SK-N-SH (cell line): ENCODE data around the gene MPC1. TPM values are rescaled to one million over a fixed set of nuclear protein-coding genes. Genes with fewer than 3 reads are reported as not detected.

Source experiments
- CTCF ChIA-PET: fragments of 300-600, 350-600 bp; formaldehyde crosslinking; extraction: SDS; loops from one replicate; lab custom pipeline; 2021; lab: Yijun Ruan, JAX
- POLR2A ChIA-PET: fragments of 350-600 bp; sonication (Branson Sonifier 250); formaldehyde crosslinking; extraction: SDS; loops from one replicate; lab custom pipeline; 2020; ENCODE audit warnings: antibody characterized with exemption, inconsistent platforms; lab: Yijun Ruan, JAX
- DNase-seq: peaks from one replicate; pipeline ENCODE4 v3.0.0; 2012
- H2AFZ ChIP-seq: fragments of 200-600 bp; sonication (generic); 2 replicates; pipeline ENCODE4 v1.8.1; 2016; ENCODE audit warnings: antibody characterized with exemption, mild to moderate bottlenecking, low read depth
- H3F3A ChIP-seq: fragments of 200-600 bp; sonication (generic); replicated peaks from 2 replicates; pipeline ENCODE3; 2016; ENCODE audit warnings: antibody characterized with exemption, mild to moderate bottlenecking; ENCODE audit not compliant: insufficient read depth
- H3K27ac ChIP-seq, 2 experiments: fragments of 200-500 bp in 1 of 2; fragments of 200-600 bp in 1 of 2; sonication (Bioruptor generic) in 1 of 2; sonication (generic), shearing (Covaris generic) in 1 of 2; 2 replicates each; pipeline versions ENCODE4 v1.5.1 to v1.6.1; 2014 to 2016; ENCODE audit warnings: low read depth in 2 of 2, inconsistent platforms in 1 of 2, low read length in 1 of 2, mild to moderate bottlenecking in 1 of 2, mixed read lengths in 1 of 2
- H3K27me3 ChIP-seq: fragments of 200-600 bp; sonication (generic), shearing (Covaris generic); 2 replicates; pipeline ENCODE4 v1.6.1; 2016; ENCODE audit warnings: mixed run types; ENCODE audit not compliant: insufficient read depth
- H3K36me3 ChIP-seq, 2 experiments: fragments of 200-500 bp in 1 of 2; fragments of 200-600 bp in 1 of 2; sonication (Bioruptor generic) in 1 of 2; sonication (generic) in 1 of 2; replicated peaks in 1 of 2; 2 replicates each; pipeline versions ENCODE3 to v1.5.1; 2014 to 2016; ENCODE audit warnings: low read length in 1 of 2, mild to moderate bottlenecking in 1 of 2; ENCODE audit not compliant: insufficient read depth in 2 of 2, control insufficient read depth in 1 of 2
- H3K4me1 ChIP-seq, 2 experiments: fragments of 200-500 bp in 1 of 2; fragments of 200-600 bp in 1 of 2; sonication (Bioruptor generic) in 1 of 2; sonication (generic), shearing (Covaris generic) in 1 of 2; 2 replicates each; pipeline versions ENCODE4 v1.5.1 to v1.6.1; 2014 to 2016; ENCODE audit warnings: low read depth in 1 of 2, low read length in 1 of 2, mixed run types in 1 of 2; ENCODE audit not compliant: insufficient read depth in 2 of 2, control insufficient read depth in 1 of 2
- H3K4me2 ChIP-seq: fragments of 200-600 bp; sonication (generic), shearing (Covaris generic); 2 replicates; pipeline ENCODE4 v1.6.1; 2017; ENCODE audit warnings: mixed run types
- H3K4me3 ChIP-seq, 2 experiments: fragments of 200-500 bp in 1 of 2; fragments of 200-600 bp in 1 of 2; sonication (Bioruptor generic) in 1 of 2; sonication (generic), shearing (Covaris generic) in 1 of 2; 2 replicates each; pipeline versions ENCODE4 v1.5.1 to v1.8.1; 2014 to 2016; ENCODE audit warnings: low read depth in 2 of 2, inconsistent platforms in 1 of 2, low read length in 1 of 2, mild to moderate bottlenecking in 1 of 2, mixed read lengths in 1 of 2, moderate library complexity in 1 of 2
- H3K79me2 ChIP-seq: fragments of 200-600 bp; sonication (generic); 2 replicates; pipeline ENCODE4 v1.8.1; 2017; ENCODE audit warnings: mild to moderate bottlenecking; ENCODE audit not compliant: insufficient read depth
- H3K9ac ChIP-seq: fragments of 200-600 bp; sonication (generic); 2 replicates; pipeline ENCODE4 v1.6.1; 2017; ENCODE audit warnings: mixed run types
- H3K9me2 ChIP-seq: fragments of 200-600 bp; sonication (generic); 2 replicates; pipeline ENCODE4 v1.6.1; 2017; ENCODE audit warnings: mixed run types
- H3K9me3 ChIP-seq: fragments of 200-600 bp; sonication (generic); 2 replicates; pipeline ENCODE4 v1.6.1; 2017; ENCODE audit warnings: mixed run types, mild to moderate bottlenecking, moderate library complexity
- H4K20me1 ChIP-seq: fragments of 200-600 bp; sonication (generic); 2 replicates; pipeline ENCODE4 v1.6.1; 2017; ENCODE audit warnings: mild to moderate bottlenecking, mixed run types; ENCODE audit not compliant: insufficient read depth
- FOXJ3 ChIP-seq: sonication (generic); formaldehyde crosslinking; IDR thresholded peaks from 2 replicates; pipeline ENCODE4 v1.5.1; 2020; ENCODE audit warnings: mild to moderate bottlenecking, missing genetic modification reagents
- GABPA ChIP-seq: IDR thresholded peaks from 2 replicates; pipeline ENCODE4 v1.4.0; 2012; ENCODE audit warnings: low read depth, mild to moderate bottlenecking
- GATA2 ChIP-seq: sonication (generic); formaldehyde crosslinking; IDR thresholded peaks from 2 replicates; pipeline ENCODE4 v1.5.0; 2020; ENCODE audit warnings: mild to moderate bottlenecking, missing genetic modification reagents
- IRF3 ChIP-seq: fragments of 150-350 bp; IDR thresholded peaks from 2 replicates; pipeline ENCODE4 v1.6.1; 2016; ENCODE audit warnings: mild to moderate bottlenecking, low read depth, low read length
- MEF2A ChIP-seq: IDR thresholded peaks from 2 replicates; pipeline ENCODE4 v1.4.0; 2012; ENCODE audit warnings: low read depth, borderline replicate concordance
- NFIC ChIP-seq: IDR thresholded peaks from 2 replicates; pipeline ENCODE4 v1.4.0; 2012; ENCODE audit warnings: borderline replicate concordance
- NRF1 ChIP-seq: IDR thresholded peaks from 2 replicates; pipeline ENCODE4 v1.6.1; 2012; ENCODE audit warnings: low read depth, mild to moderate bottlenecking, low read length
- PBX3 ChIP-seq: IDR thresholded peaks from 2 replicates; pipeline ENCODE4; 2012
- RAD21 ChIP-seq: IDR thresholded peaks from 2 replicates; pipeline ENCODE4 v1.6.1; 2012; ENCODE audit warnings: mild to moderate bottlenecking, low read length
- RCOR1 ChIP-seq: fragments of 150-350 bp; IDR thresholded peaks from 2 replicates; pipeline ENCODE4 v1.6.1; 2017; ENCODE audit warnings: antibody characterized with exemption, low read length
- REST ChIP-seq: IDR thresholded peaks from 2 replicates; pipeline ENCODE4 v1.6.1; 2012; ENCODE audit warnings: mild to moderate bottlenecking, low read depth, low read length, moderate library complexity
- RXRA ChIP-seq: IDR thresholded peaks from 2 replicates; pipeline ENCODE4 v1.4.0; 2012; ENCODE audit warnings: low read depth, mild to moderate bottlenecking, borderline replicate concordance
- SMC3 ChIP-seq: IDR thresholded peaks from 2 replicates; pipeline ENCODE4 v1.6.1; 2012; ENCODE audit warnings: low read depth, low read length, improper control_type of control experiment
- TCF12 ChIP-seq: IDR thresholded peaks from 2 replicates; pipeline ENCODE4 v1.4.0; 2012
- TEAD4 ChIP-seq: IDR thresholded peaks from 2 replicates; pipeline ENCODE4 v1.4.0; 2012; ENCODE audit warnings: mild to moderate bottlenecking, borderline replicate concordance; ENCODE audit not compliant: insufficient read depth
- YY1 ChIP-seq: IDR thresholded peaks from 2 replicates; pipeline ENCODE4 v1.4.0; 2012; ENCODE audit warnings: low read depth, mild to moderate bottlenecking
- WGBS: methylation state at CpG from one replicate; pipeline ENCODE4 v1.1.6; 2017; ENCODE audit warnings: low lambda C conversion rate; 5-methylcytosine and 5-hydroxymethylcytosine counted together
- polyA plus RNA-seq, 3 experiments: library from polyadenylated mRNA; depleted of rRNA; stranded (reverse); fragments of >200 nt; gene quantifications; 2 replicates each; pipeline ENCODE4 v1.2.3, GENCODE V29; 2012

The MPC1 gene
- polyA plus RNA-seq, 1 of the 3 experiments (the other 2 are of a cell fraction) = 13.6 TPM

- H3K9ac ChIP-seq = no peak overlapping the region
- H3K27me3 ChIP-seq = no peaks in the 10 kb centered on the region
- no peaks in the 10 kb centered on the region for H3K9me2 ChIP-seq
- TF ChIP-seq TCF12 (no peak), NRF1 (no peak), TEAD4 (no peak), RCOR1 (no peak), MEF2A (no peak), IRF3 (no peak), RXRA (no peak), SMC3 (no peak)
- H3F3A ChIP-seq = no peaks in the 10 kb centered on the region
- no peak overlapping the region for H3K27ac ChIP-seq
- 88% methylated on average over 16 of the region's 17 CpGs for WGBS
- no peaks in the 10 kb centered on the region for H3K9me3 ChIP-seq
- H3K4me1 ChIP-seq = peaks cover 0 to 2% of the 10 kb centered on the region in 2 experiments; a peak in 1 of 4 replicates
- ChIA-PET CTCF (no interaction called here), POLR2A (no interaction called here)
- no peaks in the 10 kb centered on the region for H3K79me2 ChIP-seq
- H3K4me2 ChIP-seq = no peak overlapping the region
- no peaks in the 10 kb centered on the region for H4K20me1 ChIP-seq
- H3K4me3 ChIP-seq = no peak overlapping the region
- DNase-seq = no peak
- no peak overlapping the region for H2AFZ ChIP-seq
- H3K36me3 ChIP-seq = peaks cover 14 to 28% of the 10 kb centered on the region in 2 experiments
Measured at GRCh38 chr6:166430269-166430668, 47.5 kb upstream of the MPC1 start.

GRCh38 chr6:166424431-166424830 is 41.7 kb upstream of the MPC1 start:
- no peak overlapping the region; a peak in 1 of 4 replicates for H3K27ac ChIP-seq
- ChIA-PET CTCF (interaction anchor here (1.0 kb wide), 1 partner anchor 11 kb away, joined by 6 read pairs; no protein-coding TSS in a partner anchor), POLR2A (no interaction called here)
- H3K9me2 ChIP-seq = no peaks in the 10 kb centered on the region
- no peaks in the 10 kb centered on the region for H4K20me1 ChIP-seq
- no peak for TF ChIP-seq IRF3
- TF ChIP-seq GABPA = no peak
- TF ChIP-seq PBX3 = no peak
- no peak for TF ChIP-seq GATA2 (CRISPR knock-in tag)
- no peak for TF ChIP-seq YY1
- TF ChIP-seq SMC3 = no peak
- no peak for TF ChIP-seq MEF2A
- TF ChIP-seq NFIC = no peak
- TF ChIP-seq REST = no peak
- TF ChIP-seq RAD21 = no peak
- TF ChIP-seq FOXJ3 (CRISPR knock-in tag) = no peak
- 93% methylated on average over 11 of the region's 12 CpGs for WGBS
- no peak overlapping the region for H3K4me2 ChIP-seq
- H3K9ac ChIP-seq = no peak overlapping the region
- H3K4me3 ChIP-seq = no peak overlapping the region
- no peak for DNase-seq
- no peaks in the 10 kb centered on the region for H3F3A ChIP-seq
- peaks cover 4 to 52% of the 10 kb centered on the region in 2 experiments for H3K36me3 ChIP-seq
- H3K9me3 ChIP-seq = no peaks in the 10 kb centered on the region
- H2AFZ ChIP-seq = no peak overlapping the region
- no peaks in the 10 kb centered on the region; a peak in 1 of 4 replicates for H3K4me1 ChIP-seq
- H3K79me2 ChIP-seq = no peaks in the 10 kb centered on the region
- H3K27me3 ChIP-seq = no peaks in the 10 kb centered on the region
